Thymus (tissue), 11 donors: ENCODE data around the gene PLAGL1. TPM values are rescaled to one million over a fixed set of nuclear protein-coding genes. Genes with fewer than 3 reads are reported as not detected.

ENCODE experiments used
- DNase-seq, 9 donors: peaks; one replicate each; pipeline ENCODE4 v3.0.0-alpha.2; 2013; ENCODE audit warnings: low spot score in 9 of 9, low read depth in 6 of 9, missing footprints in 1 of 9
- H3K27ac ChIP-seq, 2 donors: one replicate each; pipeline ENCODE4 v1.5.1; 2013; ENCODE audit warnings: control low read depth in 1 of 2, low read depth in 1 of 2, low read length in 1 of 2, mild to moderate bottlenecking in 1 of 2, moderate library complexity in 1 of 2
- H3K27me3 ChIP-seq, 2 donors: one replicate each; pipeline ENCODE4 v1.5.1; 2013; ENCODE audit warnings: low read length in 1 of 2; ENCODE audit not compliant: control insufficient read depth in 2 of 2, insufficient read depth in 1 of 2
- H3K36me3 ChIP-seq, 2 donors: one replicate each; pipeline ENCODE4 v1.5.1; 2013; ENCODE audit warnings: low read length in 1 of 2, mild to moderate bottlenecking in 1 of 2, moderate library complexity in 1 of 2; ENCODE audit not compliant: control insufficient read depth in 2 of 2, insufficient read depth in 2 of 2
- H3K4me1 ChIP-seq, 2 donors: one replicate each; pipeline ENCODE4 v1.5.1; 2013; ENCODE audit warnings: low read length in 2 of 2; ENCODE audit not compliant: control insufficient read depth in 2 of 2, insufficient read depth in 2 of 2
- H3K4me3 ChIP-seq, 2 donors: one replicate each; pipeline ENCODE4 v1.5.1; 2013; ENCODE audit warnings: low read length in 2 of 2, control low read depth in 1 of 2, mild to moderate bottlenecking in 1 of 2
- H3K9me3 ChIP-seq, 2 donors: one replicate each; pipeline ENCODE4 v1.5.1; 2013; ENCODE audit warnings: low read length in 1 of 2, mild to moderate bottlenecking in 1 of 2; ENCODE audit not compliant: control insufficient read depth in 2 of 2, insufficient read depth in 1 of 2
- WGBS: extraction: QIAGEN DNeasy Blood & Tissue Kit; methylation state at CpG from one replicate; pipeline ENCODE4 v1.1.7; 2013; 5-methylcytosine and 5-hydroxymethylcytosine counted together
- polyA plus RNA-seq: library from polyadenylated mRNA; stranded (reverse); fragments of 200-250 nt; gene quantifications from one replicate; pipeline ENCODE4 v1.2.3, GENCODE V29; 2013
- total RNA-seq: library from RNA; stranded (reverse); fragments of 120-200 nt; gene quantifications from one replicate; pipeline ENCODE4 v1.2.4, GENCODE V29; 2013
- donor health status: healthy.

PLAGL1 gene
- total and polyA plus RNA-seq, 2 donors, result 5.4 to 9.8 TPM

DNA sequence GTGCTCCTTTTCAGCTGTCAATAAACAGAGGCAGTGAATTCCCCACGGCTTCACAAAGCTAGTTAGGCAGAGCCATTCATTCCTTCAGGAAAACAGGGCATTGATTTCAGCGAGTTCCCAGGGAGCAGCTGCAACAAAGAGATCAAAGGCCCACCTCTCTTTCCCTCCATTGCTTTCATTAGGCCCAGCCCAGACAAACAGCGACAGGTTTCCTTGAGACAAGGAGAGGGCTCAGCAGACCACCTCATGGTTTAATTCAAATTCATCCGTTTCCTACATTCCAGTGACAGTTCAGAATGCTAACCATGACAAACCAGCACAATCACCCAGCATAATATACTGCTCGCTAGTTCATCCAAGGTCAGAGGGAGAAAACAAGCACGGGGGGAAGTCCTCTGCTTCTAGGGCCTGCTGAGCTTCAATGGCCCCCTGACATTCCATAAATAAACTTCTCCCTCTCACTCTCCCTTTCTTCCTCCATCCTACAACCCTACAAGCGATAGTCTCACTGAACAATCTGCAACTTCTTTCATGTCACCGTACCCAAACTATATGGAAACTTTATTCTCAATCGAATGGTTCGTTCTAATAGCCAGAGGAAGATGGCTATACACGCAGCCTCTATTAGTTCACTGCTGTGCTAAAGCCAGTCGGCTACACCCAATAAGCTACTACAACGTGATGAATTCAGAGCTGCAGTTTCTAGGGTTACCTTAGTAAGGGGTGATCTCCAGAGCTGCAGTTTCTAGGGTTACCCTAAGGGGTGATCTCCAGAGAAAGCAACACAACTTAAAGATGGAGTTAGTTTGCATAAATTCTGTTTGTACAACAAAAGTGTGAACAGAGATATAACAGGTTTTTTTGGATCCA, 34.7 kb downstream of the PLAGL1 start:
- H3K27me3 ChIP-seq, result no peaks in the 10 kb centered on the region
- no peak overlapping the region for H3K27ac ChIP-seq
- no peaks in the 10 kb centered on the region for H3K9me3 ChIP-seq
- 93% methylated on average over 13 of the region's 13 CpGs for WGBS
- H3K4me1 ChIP-seq, result peaks cover 0 to 3% of the 10 kb centered on the region in 2 donors
- no peak overlapping the region for H3K4me3 ChIP-seq
- no peaks in the 10 kb centered on the region for H3K36me3 ChIP-seq
- DNase-seq, result no peak

DNA sequence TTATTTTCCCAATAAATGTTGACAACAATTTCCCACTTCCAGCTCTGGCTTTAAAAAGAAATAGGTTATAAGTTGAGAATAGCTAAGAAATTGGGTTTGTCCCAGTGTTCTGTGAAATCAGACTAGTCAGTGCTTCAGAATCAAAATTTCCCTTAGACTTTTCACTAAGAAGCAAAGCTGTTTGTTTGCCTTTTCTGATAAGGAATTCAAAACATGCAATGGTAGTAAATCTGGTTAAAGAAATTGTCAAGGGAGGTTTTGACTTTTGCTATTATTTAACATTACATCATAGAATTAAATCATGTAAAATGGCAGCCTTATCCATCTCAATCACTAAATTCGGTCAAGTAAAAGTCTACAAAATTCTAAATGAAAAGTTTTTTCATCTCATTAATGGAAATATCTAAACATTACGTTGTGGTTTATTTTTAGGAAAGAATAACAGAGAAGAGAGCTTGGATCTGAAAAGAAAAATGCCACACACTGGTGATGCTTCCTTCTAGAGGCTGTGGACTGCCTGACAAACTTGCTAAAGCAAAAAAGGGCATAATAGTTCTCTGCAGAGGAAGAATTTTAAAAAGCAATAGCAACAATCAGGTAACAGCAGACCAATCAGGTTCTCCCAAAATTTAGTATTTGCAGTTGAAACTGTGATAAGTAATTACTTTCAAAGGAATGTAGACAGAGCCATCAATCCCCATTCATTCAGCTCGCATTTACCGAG, 36.4 kb downstream of the PLAGL1 start:
- H3K27ac ChIP-seq, result no peak overlapping the region
- 96% methylated on average over 4 of the region's 4 CpGs for WGBS
- no peak overlapping the region for H3K4me3 ChIP-seq
- no peak for DNase-seq
- H3K36me3 ChIP-seq, result no peaks in the 10 kb centered on the region
- peaks cover 0 to 3% of the 10 kb centered on the region in 2 donors for H3K4me1 ChIP-seq
- no peaks in the 10 kb centered on the region for H3K9me3 ChIP-seq
- no peaks in the 10 kb centered on the region for H3K27me3 ChIP-seq

DNA sequence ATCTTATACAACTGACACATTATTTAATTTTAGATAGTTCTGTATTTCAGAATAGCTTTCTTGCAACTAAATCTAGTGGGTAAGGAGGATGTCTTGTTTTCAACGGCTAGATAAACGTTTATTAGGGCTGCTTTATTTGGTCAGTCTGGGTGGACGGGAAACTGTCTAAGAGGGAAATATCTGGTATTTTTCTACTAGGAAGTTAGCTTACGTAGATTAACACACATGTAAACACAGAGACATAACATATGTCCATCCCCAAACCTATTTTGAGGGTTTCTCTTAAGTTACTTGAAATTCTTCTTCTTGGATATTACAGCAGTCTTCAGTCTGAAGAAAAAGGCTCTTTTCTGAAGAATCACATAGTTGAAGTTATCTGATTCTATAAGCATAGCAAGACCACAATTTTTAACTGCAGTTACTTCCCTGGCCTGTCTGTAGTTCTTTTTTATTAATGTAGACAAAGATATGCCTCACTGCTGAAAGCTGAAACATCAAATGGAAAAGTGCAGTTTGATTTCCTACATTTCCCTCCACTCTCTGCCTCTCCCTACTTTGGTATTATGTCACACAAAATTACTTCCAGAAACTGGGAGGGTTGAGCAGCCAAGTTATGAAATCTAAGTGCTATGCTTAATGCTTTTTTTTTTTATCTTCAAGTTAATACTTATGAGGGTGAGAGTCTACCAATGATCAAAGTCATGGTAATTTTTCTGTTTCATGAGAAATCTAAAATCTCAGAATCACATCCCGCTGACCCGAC, 37.4 kb downstream of the PLAGL1 start:
- H3K4me3 ChIP-seq, result no peak overlapping the region
- H3K4me1 ChIP-seq, result peaks cover 0 to 3% of the 10 kb centered on the region in 2 donors
- no peaks in the 10 kb centered on the region for H3K36me3 ChIP-seq
- no peak for DNase-seq
- 96% methylated on average over 6 of the region's 6 CpGs for WGBS
- H3K27me3 ChIP-seq, result no peaks in the 10 kb centered on the region
- no peaks in the 10 kb centered on the region for H3K9me3 ChIP-seq
- no peak overlapping the region for H3K27ac ChIP-seq

DNA sequence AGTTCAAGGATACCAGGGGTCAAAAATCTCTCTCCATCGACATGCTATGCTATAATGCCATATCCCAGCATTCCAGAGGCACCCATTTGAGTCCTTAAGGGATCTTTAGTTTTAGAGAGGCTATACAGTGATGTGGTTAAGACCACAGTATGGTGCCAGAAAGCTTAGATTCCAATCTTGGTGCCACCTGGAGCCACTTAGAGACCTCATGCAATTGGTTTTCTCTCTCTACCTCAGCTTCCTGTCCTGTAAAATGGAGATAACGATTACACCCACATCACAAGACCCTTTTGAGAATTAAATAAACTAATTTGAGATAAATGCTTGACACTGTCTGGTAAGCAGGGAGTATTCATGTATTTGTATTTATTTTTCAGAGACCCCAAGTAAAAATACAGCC, 39.0 kb downstream of the PLAGL1 start:
- peaks cover 0 to 3% of the 10 kb centered on the region in 2 donors for H3K4me1 ChIP-seq
- no peak overlapping the region for H3K27ac ChIP-seq
- no peak overlapping the region for H3K4me3 ChIP-seq
- WGBS, result 55% methylated on average over 2 of the region's 2 CpGs
- DNase-seq, result peak in 2 of 9 donors; percentile 2 to 10
- H3K36me3 ChIP-seq, result no peaks in the 10 kb centered on the region
- H3K27me3 ChIP-seq, result no peaks in the 10 kb centered on the region
- no peaks in the 10 kb centered on the region for H3K9me3 ChIP-seq

DNA sequence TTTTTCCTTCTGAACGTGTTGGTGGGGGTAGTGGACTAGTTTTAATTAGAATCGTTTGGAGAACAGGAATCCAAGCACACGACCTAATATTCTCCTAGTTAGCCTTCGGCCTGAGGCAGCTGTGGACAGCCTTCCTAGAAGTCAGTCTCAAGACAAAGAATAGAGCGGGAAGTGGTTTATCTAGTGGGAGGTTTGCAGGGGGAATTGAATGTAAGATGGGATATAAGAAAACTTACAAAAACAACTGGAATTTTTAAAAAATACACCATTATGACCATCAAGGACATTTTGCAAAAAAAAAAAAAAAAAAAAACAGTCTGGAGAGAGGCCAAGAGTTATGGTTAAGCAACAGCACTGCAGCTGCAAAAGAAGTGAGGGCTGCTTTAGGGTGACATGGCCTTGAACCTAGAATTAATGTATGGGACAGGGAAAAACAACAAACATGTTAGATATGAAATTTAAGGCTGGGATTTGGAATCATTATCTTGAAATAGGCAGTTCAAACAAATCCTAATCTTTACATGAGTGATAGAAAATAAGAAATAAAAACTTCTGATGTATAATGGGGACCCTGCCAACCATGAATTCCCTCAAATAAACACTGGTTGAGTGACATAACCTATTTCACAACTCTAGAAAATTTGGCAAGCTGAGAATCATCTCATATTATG, 40.2 kb downstream of the PLAGL1 start:
- H3K36me3 ChIP-seq, result no peaks in the 10 kb centered on the region
- H3K4me3 ChIP-seq, result no peak overlapping the region
- no peak overlapping the region for H3K27ac ChIP-seq
- peaks cover 0 to 3% of the 10 kb centered on the region in 2 donors for H3K4me1 ChIP-seq
- no peak for DNase-seq
- 95% methylated on average over 5 of the region's 5 CpGs for WGBS
- H3K9me3 ChIP-seq, result no peaks in the 10 kb centered on the region
- H3K27me3 ChIP-seq, result no peaks in the 10 kb centered on the region

DNA sequence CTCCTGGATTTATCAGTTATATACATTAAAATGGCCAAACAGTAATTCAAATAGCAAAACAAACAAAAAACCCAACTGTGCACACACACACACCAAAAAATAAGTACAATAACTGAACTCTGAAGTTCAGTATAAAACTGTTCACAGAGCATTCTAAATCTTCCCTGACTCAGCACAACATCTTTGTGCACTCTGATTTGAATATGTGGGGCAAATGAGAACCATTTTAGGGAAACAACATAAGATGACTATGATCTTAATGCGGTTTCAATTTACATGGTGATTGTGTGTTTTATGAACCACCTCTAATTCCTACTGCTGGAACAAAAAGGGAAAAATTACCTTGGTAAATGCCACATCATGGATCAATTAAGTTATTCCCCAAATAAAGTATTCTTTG, 41.7 kb downstream of the PLAGL1 start:
- Histone ChIP-seq H3K36me3 (no peaks in the 10 kb centered on the region), H3K4me1 (peaks cover 0 to 3% of the 10 kb centered on the region in 2 donors), H3K27me3 (no peaks in the 10 kb centered on the region), H3K27ac (no peak overlapping the region), H3K9me3 (no peaks in the 10 kb centered on the region), H3K4me3 (no peak overlapping the region)
- WGBS, result 93% methylated on average over 1 of the region's 1 CpG
- DNase-seq, result no peak

DNA sequence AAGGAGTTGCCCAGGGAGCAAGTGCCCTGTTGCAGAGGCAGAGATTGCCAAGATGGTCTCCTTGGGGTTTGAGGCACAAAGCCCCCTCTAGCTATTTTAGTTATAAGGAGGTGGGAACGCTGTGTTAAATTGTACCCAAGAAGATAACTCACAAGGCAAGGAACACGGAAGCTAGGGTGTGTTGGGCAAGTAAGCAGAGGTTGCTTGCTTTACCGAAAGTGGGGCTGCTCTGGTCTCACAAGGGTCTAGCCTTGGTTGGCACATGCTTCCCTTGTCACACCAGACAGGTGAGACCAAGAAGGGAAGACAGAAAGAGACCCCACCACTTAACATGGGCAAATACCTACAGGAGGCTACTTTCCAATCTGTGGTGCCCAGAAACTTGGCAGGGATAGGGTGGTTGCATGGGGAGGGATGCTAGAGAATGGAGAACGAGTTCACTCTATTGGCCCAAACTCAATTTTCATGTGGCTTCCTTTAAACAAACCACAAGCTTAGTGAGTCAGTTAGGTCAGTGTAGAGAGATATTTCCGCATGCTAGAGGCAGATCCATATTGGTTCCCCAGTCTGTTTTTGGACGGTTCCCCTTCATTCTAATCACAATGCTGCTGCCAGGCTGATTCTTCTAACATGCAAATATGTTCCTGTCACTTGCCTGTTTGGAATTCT, 42.4 kb downstream of the PLAGL1 start:
- Histone ChIP-seq H3K4me3 (no peak overlapping the region), H3K4me1 (peaks cover 0 to 3% of the 10 kb centered on the region in 2 donors), H3K9me3 (no peaks in the 10 kb centered on the region), H3K27me3 (no peaks in the 10 kb centered on the region), H3K27ac (no peak overlapping the region), H3K36me3 (no peaks in the 10 kb centered on the region)
- no peak for DNase-seq
- WGBS, result 88% methylated on average over 6 of the region's 6 CpGs

DNA sequence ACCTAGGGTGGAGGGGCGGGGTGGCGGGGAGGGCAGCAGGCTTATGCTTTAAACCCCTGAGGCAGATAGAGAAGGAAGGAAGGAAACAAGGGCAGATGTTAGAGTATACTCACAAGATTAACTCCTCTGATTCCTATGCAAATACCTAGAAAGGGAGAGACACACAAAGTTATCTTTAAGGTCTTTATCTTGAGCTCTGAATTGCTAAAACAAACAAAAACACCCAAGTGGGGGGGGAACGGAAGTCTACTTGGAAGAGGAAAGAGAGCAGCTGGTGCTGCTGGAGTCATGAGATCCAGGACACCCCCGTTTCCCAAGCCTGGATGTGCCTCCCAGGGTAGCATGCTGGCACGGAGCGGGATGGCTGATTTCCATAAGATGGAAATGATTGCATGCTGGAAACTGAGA, 43.4 kb downstream of the PLAGL1 start:
- no peaks in the 10 kb centered on the region for H3K9me3 ChIP-seq
- 96% methylated on average over 6 of the region's 6 CpGs for WGBS
- H3K27me3 ChIP-seq, result no peaks in the 10 kb centered on the region
- no peak for DNase-seq
- H3K27ac ChIP-seq, result no peak overlapping the region
- H3K36me3 ChIP-seq, result no peaks in the 10 kb centered on the region
- H3K4me3 ChIP-seq, result no peak overlapping the region
- peaks cover 0 to 3% of the 10 kb centered on the region in 2 donors for H3K4me1 ChIP-seq
